Glomerular endothelial cell (primary cell): ENCODE results near the gene CD37. TPM values are rescaled to one million over a fixed set of nuclear protein-coding genes. Genes with fewer than 3 reads are reported as not detected.
"Not testable (repeated sequence)": the region's sequence is repeated elsewhere in the genome, so short reads cannot be mapped to it uniquely, and the experiment has no call there.

ENCODE experiments used
- DNase-seq: peaks from one replicate; pipeline ENCODE4 v3.0.0-alpha.2; 2011; ENCODE audit warnings: low read depth, low spot score; ENCODE audit errors: extremely low read depth
- total RNA-seq: library from RNA; depleted of rRNA; stranded (reverse); fragments of >200 nt; gene quantifications from 2 replicates; pipeline ENCODE4 v1.2.3, GENCODE V29; 2015

The CD37 gene
- total RNA-seq, 1 donor from 2014 or later: not detected

DNA sequence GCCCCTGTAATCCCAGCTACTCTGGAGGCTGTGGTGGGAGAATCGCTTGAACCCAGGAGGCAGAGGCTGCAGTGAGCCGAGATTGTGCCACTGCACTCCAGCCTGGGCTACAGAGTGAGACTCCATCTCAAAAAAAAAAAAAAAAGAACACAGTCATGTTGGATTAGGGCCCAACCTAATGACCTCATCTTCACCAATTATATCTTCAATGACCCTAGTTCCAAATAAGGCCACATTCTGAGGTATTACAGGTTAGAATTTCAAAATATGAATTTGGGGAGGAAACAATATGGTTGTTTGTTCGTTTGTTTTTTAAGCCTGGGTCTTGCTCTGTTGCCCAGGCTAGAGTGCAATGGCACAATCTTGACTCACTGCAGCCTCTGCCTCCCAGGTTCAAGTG is 38.0 kb downstream of the CD37 start:
- not testable (repeated sequence) for DNase-seq

DNA sequence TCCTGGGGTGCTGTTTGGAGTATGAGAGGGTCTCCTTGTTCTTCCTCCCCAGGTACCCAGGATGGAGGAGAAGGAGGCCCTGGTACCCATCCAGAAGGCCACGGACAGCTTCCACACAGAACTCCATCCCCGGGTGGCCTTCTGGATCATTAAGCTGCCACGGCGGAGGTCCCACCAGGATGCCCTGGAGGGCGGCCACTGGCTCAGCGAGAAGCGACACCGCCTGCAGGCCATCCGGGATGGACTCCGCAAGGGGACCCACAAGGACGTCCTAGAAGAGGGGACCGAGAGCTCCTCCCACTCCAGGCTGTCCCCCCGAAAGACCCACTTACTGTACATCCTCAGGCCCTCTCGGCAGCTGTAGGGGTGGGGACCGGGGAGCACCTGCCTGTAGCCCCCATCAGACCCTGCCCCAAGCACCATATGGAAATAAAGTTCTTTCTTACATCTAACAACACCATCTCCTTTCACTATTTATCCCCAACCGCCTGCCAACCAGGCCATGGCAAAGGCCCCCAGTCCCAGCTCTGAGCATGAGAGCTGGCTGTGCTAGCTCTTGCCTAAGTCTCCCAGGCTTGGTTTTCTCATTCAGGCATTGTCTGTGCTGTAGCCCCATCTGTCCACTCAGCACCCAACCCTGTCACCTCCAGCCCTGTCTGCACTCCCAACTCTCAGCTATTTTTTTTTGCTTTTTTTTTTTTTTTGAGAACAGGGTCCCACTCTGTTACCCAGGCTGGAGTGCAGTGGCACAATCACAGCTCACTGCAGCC is 39.6 kb downstream of the CD37 start:
- no peak for DNase-seq

- no peak for DNase-seq
These were observed 43.3 kb downstream of the CD37 start for GRCh38 chr19:49378512-49378911.

DNA sequence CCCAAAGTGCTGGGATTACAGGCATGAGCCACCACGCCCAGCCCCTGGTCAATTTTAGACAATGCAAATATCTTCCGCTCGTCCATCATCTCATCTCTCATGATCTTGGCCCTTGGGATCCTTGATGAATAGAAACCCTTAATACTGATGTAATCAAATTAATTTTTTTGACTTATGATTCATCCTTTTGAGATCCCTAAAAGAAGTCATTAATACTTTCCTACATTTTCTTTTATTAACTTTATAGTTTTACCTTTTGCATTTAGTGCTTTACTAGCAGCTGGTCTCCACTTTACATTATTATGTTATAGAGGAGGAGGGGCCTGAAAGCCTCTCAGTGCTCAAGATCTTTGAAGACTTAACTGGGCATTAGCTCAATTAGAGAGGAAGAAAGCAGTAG is 45.2 kb downstream of the CD37 start:
- DNase-seq: no peak

DNA sequence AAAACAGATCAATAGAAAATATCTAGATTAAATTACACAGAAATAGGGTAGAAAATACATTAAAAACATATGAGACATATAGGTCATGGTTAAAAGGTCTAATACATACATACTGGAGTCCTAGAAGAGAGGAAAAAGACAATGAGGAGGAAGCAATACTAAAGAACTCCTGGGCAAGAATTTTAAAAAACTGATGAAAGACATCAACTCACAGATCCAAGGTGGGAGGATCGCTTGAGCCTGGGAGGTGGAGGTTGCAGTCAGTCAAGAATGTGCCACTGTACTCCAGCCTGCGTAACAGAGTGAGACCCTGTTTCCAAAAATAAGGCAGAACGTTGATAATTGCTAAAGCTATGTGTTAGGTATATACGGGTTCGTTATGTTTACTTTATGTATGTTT is 47.4 kb downstream of the CD37 start:
- no peak for DNase-seq

GRCh38 chr19:49383599-49383998 is 48.4 kb downstream of the CD37 start:
- DNase-seq: no peak

DNA sequence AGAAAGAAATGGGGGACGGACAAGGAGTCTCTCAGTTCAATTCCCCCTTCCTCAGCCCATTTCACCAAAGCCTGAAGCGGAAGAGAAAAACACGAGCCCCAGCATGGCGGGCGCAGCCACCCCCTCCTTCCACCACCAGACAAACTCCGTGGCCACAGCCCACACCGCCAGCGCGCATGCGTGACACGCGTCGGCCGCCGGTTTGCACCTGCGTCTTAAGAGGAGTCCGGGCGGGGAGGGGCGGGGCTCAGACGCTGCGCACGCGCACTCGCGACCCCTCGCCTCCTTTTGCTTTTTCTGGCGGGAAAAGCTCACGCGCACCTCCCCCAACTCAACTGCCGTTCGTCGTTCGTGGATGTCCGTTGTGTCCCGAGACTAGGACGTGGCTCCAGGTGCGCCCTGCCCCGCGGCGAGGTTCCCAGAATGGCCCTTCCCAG is 52.7 kb downstream of the CD37 start, which contains the start of gene KASH5:
Gene KASH5, plus strand, starts transcription at position 314 of the 437 bp plus-strand sequence. CDS start 2,635 bp downstream, outside the sequence.
- no peak for DNase-seq

GRCh38 chr19:49389406-49389805 is 54.2 kb downstream of the CD37 start:
- DNase-seq: no peak

Other genes starting within 250 kb of the CD37 start
- 156 and 289 TPM in 2 replicates for gene SNRNP70, start 250.0 kb upstream of the CD37 start, total RNA-seq
- gene LIN7B, start 221.0 kb upstream of the CD37 start, total RNA-seq: 5.4 and 7.7 TPM in 2 replicates
- 1.9 and 3.3 TPM in 2 replicates for gene C19orf73, start 216.3 kb upstream of the CD37 start, total RNA-seq
- gene PPFIA3, start 215.9 kb upstream of the CD37 start, total RNA-seq: 3.8 and 4.6 TPM in 2 replicates
- not detected in 2 replicates for gene HRC, start 180.0 kb upstream of the CD37 start, total RNA-seq
- 35.5 and 39.5 TPM in 2 replicates for gene TRPM4, start 177.6 kb upstream of the CD37 start, total RNA-seq
- gene SLC6A16, start 10.2 kb upstream of the CD37 start, total RNA-seq: 1.3 and 2.3 TPM in 2 replicates
- 55.2 and 58.0 TPM in 2 replicates for gene TEAD2, start 27.0 kb downstream of the CD37 start, total RNA-seq
- 0.19 and 1.6 TPM in 2 replicates for gene DKKL1, start 28.5 kb downstream of the CD37 start, total RNA-seq
- not detected in 2 replicates for gene KASH5, start 52.8 kb downstream of the CD37 start, total RNA-seq
- not detected in 2 replicates for gene PTH2, start 88.0 kb downstream of the CD37 start, total RNA-seq
- not detected in 2 replicates for gene GFY, start 90.0 kb downstream of the CD37 start, total RNA-seq
- gene SLC17A7, start 106.1 kb downstream of the CD37 start, total RNA-seq: not detected in 2 replicates
- gene PIH1D1, start 116.4 kb downstream of the CD37 start, total RNA-seq: 66.3 and 85.3 TPM in 2 replicates
- gene ALDH16A1, start 117.8 kb downstream of the CD37 start, total RNA-seq: 50.8 and 51.3 TPM in 2 replicates
- 3.1 and 4.4 TPM in 2 replicates for gene FLT3LG, start 138.8 kb downstream of the CD37 start, total RNA-seq
- 1,767 and 2,462 TPM in 2 replicates for gene RPL13A, start 152.2 kb downstream of the CD37 start, total RNA-seq
- gene RPS11, start 161.0 kb downstream of the CD37 start, total RNA-seq: 3,090 and 4,095 TPM in 2 replicates
- 167 and 217 TPM in 2 replicates for gene FCGRT, start 177.3 kb downstream of the CD37 start, total RNA-seq
- 71.5 and 95.5 TPM in 2 replicates for gene RCN3, start 192.6 kb downstream of the CD37 start, total RNA-seq
- 79.9 and 91.1 TPM in 2 replicates for gene NOSIP, start 245.2 kb downstream of the CD37 start, total RNA-seq
- gene PRRG2, start 245.9 kb downstream of the CD37 start, total RNA-seq: 1.6 and 12.2 TPM in 2 replicates